NCI-H69 (cell line): ENCODE data around the gene KPNA4.
A peak's percentile ranks its signal among the peaks of the same experiment; 100 is the strongest.
"Not testable (repeated sequence)": the region's sequence is repeated elsewhere in the genome, so short reads cannot be mapped to it uniquely, and the experiment has no call there.

Experiments
- DNase-seq: peaks from one replicate; lab custom pipeline; 2025; lab: John Stamatoyannopoulos, UW

The KPNA4 gene

GRCh38 chr3:160565442-160566403 lies at the start of gene KPNA4:
Gene KPNA4, minus strand, starts transcription at chr3:160565571. Its CDS starts 289 bp downstream, at chr3:160565282.
- DNase-seq, result peak; percentile 96

GRCh38 chr3:160613661-160614060 lies 48.3 kb upstream of the KPNA4 start:
- DNase-seq, result no peak

- DNase-seq, result no peak
Observed at GRCh38 chr3:160612386-160613075, 47.2 kb upstream of the KPNA4 start.

GRCh38 chr3:160611141-160611540 lies 45.8 kb upstream of the KPNA4 start:
- no peak for DNase-seq

- peak; percentile 9 for DNase-seq
Observed at GRCh38 chr3:160608870-160609269, 43.5 kb upstream of the KPNA4 start.

- no peak for DNase-seq
Observed at GRCh38 chr3:160607826-160608225, 42.5 kb upstream of the KPNA4 start.

GRCh38 chr3:160605315-160605714 lies 39.9 kb upstream of the KPNA4 start:
- DNase-seq, result no peak

- not testable (repeated sequence) for DNase-seq
Observed at GRCh38 chr3:160603845-160604244, 38.5 kb upstream of the KPNA4 start.

GRCh38 chr3:160602259-160602658 lies 36.9 kb upstream of the KPNA4 start:
- no peak for DNase-seq

- no peak for DNase-seq
Observed at GRCh38 chr3:160601288-160601687, 35.9 kb upstream of the KPNA4 start.

- DNase-seq, result no peak
Observed at GRCh38 chr3:160598865-160599264, 33.5 kb upstream of the KPNA4 start.

- DNase-seq, result peak; percentile 11
Observed at GRCh38 chr3:160588023-160588422, 22.7 kb upstream of the KPNA4 start.

GRCh38 chr3:160587105-160587504 lies 21.7 kb upstream of the KPNA4 start:
- peak; percentile 1 for DNase-seq

- DNase-seq, result no peak
Observed at GRCh38 chr3:160586679-160587078, 21.3 kb upstream of the KPNA4 start.

- DNase-seq, result no peak
Observed at GRCh38 chr3:160583451-160583850, 18.1 kb upstream of the KPNA4 start.

GRCh38 chr3:160580938-160581337 lies 15.6 kb upstream of the KPNA4 start:
- no peak for DNase-seq

- peak; percentile 55 for DNase-seq
Observed at GRCh38 chr3:160577556-160578195, 12.3 kb upstream of the KPNA4 start.

- DNase-seq, result no peak
Observed at GRCh38 chr3:160577093-160577492, 11.7 kb upstream of the KPNA4 start.

- DNase-seq, result no peak
Observed at GRCh38 chr3:160576621-160577020, 11.2 kb upstream of the KPNA4 start.

GRCh38 chr3:160575589-160575988 lies 10.2 kb upstream of the KPNA4 start:
- no peak for DNase-seq

GRCh38 chr3:160574636-160575035 lies 9.3 kb upstream of the KPNA4 start:
- no peak for DNase-seq

GRCh38 chr3:160573955-160574525 lies 8.7 kb upstream of the KPNA4 start:
- DNase-seq, result not testable (repeated sequence)
